Measurements from ENCODE around the gene AP3B2.

The AP3B2 gene

GRCh38 chr15:82689147-82689546 lies 20.5 kb downstream of the AP3B2 start:
- no peak for DNase-seq

DNA sequence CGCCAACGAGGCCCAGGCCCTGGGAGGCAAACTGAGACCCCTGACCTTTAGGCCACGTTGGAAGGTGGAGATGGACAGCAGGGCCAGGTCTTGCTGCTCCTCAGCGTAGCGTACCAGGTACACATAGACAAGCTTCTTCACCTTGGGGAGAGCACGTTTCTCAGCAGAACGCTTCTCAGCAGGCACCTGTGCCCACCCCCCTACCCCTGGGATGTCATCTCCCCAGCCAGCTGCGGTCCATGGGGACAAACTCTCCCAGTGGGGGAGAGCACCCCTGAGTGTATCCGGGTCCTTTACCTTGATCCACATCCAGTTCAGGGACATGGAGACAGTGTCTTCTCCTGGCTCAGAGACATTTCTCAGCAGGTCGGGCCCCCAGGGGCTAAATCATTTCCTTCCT lies 21.0 kb downstream of the AP3B2 start:
- DNase-seq = no peak

DNA sequence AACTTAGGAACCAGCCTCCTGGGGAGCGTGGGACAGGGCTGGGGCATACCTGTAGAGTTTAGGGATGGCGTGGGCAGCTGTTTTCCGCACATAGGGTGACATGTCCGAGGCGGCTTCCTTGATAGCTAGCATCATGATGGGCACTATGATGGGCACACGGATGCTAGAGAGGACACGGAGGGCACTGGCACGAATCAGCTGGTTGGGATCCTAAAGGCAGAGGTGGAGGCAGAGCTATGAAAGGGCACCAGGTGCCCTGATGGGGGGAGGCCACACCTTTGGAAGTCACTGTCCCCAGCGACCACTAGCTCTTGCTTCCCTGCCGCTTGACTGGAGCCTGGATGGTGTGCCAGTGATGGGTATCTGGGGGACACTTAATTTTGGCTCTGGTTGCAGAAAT lies 28.3 kb downstream of the AP3B2 start:
- no peak for DNase-seq

GRCh38 chr15:82680200-82681102 lies 29.2 kb downstream of the AP3B2 start:
- DNase-seq = no peak

DNA sequence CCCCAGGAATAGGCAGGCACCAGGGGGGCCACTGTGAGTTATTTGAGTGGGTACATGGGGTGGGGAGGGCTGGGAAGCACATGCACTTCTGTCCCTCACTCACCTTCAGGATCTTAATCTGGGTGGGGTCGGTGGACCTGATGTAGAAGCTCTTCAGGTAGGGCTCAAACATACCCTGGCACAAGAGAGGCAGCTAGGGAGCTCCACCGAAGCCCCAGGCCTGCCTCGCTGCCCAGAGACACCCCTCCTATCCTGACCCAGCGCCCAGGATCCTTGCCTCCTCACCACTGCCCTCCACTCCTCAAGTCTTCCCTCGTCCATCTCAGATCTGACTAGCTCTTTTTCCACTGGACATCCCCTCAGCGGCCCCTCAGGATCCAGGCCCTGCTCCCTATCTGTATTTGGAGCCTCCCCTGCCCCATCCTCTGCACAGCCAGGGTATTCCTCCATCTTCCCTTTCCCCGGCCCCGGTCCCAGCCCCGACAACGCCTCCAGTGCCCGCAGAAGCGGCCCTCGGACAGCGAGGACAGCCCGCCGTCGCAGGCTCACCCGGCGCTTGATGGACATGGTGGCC lies 30.0 kb downstream of the AP3B2 start:
- no peak for DNase-seq

DNA sequence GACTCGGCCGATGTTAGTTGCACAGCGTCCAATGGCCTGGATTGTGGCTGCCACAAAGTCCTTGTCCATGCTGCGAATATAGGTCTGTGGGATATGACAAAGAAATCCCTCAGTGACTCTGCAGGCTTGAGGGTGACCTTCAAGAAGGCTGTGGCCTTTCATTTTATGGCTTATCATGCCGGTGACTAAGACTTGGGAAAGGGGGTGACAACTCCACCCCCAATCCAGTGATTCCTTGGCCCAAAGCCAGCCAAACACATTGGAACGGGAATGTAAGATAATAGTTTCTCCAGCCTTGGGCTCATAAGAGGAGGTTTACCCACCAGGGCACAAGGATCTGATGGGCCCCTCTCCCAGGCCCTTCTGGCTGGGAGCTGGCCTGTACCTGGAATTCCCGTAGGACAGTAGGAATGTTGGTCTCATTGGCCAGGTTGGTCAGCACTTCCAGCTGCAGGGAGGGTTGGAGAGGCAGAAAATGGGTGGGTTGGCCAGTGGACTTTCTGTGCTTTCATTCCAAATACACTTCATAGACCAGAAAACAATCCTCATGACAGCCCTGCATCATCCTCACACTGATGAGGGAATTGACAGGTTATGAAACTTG lies 31.9 kb downstream of the AP3B2 start:
- DNase-seq = no peak

GRCh38 chr15:82674873-82675272 lies 34.8 kb downstream of the AP3B2 start:
- DNase-seq = no peak

- DNase-seq = no peak
Measured at GRCh38 chr15:82670699-82671098, 39.0 kb downstream of the AP3B2 start.

DNA sequence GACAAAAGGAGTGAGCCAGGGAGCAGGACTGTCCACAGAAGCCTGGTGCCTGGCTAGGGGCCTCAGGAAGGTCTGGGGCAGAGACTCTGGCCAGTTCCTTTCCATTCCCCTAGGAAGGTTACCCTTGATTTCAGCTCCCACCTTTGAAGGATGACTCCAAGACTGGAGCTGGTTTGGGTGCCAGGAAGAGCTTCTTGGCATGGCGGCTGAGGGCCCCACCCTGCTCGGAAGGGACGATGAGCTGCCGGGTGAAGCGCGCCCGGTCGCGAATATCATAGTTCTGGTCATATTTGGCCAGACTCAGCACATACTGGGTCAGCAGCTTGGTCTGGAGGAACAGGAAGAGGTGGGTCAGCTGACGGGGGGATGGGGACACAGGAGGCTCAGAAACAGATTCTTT lies 43.1 kb downstream of the AP3B2 start:
- DNase-seq = no peak

DNA sequence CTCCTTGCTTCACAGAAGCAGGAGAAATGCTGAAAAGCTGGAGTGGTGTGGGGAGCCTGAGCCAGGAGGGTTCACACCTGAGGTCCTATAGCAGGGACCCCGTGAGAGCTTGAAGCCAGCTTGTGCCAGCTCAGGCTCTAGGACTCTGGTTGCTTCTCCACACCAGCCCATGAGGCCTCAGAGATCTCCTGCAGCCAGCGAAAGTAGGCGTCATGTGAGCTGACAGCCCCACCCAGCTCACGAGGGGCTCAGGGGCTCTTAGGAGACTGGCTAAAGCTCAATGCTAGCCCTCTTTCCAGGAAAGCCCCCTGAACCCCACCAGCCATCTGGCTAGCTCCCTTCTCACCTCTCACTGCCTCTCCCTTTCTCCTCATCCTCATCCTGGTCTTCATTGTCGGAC lies 45.7 kb downstream of the AP3B2 start:
- no peak for DNase-seq

GRCh38 chr15:82663186-82663600 lies 46.5 kb downstream of the AP3B2 start:
- DNase-seq = no peak

GRCh38 chr15:82662641-82663040 lies 47.0 kb downstream of the AP3B2 start:
- no peak for DNase-seq

GRCh38 chr15:82660378-82660777 lies 49.3 kb downstream of the AP3B2 start:
- DNase-seq = no peak

DNA sequence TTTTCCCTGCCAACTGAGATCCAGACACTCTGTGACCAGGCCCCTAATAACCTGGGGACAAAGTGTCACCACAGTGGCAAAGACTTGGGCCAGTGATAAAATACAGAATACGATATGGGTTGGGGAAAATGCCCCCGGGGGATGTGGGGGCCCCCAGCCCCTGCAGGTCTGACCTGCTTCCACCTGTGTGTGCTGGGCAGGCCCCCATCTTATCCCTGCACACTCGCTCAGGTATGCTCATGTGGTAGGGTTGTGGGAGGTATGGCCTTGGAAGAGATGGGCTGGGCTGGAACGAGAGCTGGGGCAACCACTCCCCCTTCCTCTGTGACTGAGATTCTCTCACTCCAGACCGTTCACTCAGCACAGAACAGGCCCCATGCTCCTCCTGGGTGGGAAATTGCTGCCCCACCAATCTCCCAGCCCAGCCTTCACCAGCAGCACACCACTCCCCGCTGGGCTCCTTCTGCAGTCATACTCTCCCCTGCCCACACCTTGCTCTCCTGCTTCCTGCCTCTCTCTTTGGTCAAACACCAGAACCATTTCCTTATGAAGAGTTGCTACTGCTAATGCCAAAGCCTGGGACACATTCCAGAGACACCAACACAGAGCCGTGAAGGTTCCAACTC lies 52.9 kb downstream of the AP3B2 start:
- DNase-seq = no peak

- DNase-seq = no peak
Measured at GRCh38 chr15:82655606-82656005, 54.1 kb downstream of the AP3B2 start.

DNA sequence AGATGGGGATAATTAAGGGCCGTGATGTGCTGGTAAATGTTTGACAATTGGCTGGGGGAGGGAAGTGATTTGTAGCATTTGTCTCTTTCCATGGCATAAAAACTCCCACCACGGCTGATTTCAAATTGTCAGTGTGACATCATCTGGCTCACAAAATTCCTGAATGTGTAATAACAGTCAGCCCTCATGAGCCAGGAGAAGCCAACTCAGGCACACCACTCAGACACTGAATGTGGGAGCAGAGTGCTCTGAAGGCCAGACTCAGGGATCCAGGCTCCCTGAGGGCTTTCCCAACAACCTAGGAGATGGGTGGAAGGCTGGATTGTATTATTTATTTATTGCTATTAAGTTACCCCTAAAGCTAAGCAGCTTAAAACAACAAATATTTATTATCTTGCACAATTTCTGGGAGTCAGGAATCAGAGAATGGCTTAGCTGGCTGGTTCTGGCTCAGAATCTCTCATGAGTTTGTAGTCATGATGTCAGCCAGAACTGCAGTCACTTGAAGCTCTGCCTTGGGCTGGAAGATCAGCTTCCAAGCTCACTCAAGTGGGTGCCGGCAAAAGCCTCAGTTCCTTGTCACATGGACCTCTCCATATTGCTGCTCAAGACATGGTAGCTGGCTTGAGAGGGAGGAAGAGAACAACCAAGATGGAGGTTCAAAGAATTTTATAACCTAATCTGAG lies 56.0 kb downstream of the AP3B2 start:
- DNase-seq = no peak

GRCh38 chr15:82651708-82652107 lies 58.0 kb downstream of the AP3B2 start:
- no peak for DNase-seq

- DNase-seq = peak; percentile 77
Measured at GRCh38 chr15:82650046-82650670, 59.5 kb downstream of the AP3B2 start.

DNA sequence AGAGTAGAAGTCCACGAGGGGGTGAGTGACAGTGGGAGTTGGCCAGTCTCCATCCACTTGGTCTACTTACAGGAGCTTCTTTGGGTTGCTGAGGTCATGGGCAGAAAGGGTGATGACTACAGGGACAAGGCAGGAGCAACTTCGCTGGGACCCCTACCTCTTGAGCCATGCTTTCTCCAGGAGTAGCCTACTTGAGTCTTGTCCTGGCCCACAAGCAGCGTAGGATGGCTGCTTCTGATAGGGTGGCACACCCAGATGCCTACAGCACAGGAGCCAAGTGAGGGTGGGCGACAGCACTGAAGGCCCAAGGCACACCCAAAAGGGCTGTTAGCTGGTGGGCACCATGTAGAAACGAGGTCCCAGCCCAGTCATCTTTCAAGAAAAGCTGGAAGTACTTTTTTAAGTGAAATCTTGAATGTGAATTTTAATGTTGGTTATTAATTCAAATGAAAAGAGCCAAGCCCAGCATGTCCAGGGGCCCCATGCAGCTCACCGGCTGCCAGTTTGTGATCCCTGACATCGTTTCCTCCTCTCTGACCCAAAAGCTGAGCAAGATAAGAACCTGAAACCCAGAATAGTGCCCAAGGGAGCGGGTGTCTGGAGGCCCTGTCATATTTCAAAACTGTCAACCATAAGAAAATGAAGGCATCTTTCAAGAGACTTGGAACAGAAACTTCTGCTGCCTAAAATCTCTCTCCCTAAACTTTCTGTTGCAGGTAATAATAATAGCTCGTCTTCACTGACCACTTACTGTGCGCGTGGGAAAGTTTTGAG lies 60.3 kb downstream of the AP3B2 start:
- DNase-seq = peak; percentile 7

- DNase-seq = peak; percentile 18
Measured at GRCh38 chr15:82648257-82649103, 61.2 kb downstream of the AP3B2 start.

DNA sequence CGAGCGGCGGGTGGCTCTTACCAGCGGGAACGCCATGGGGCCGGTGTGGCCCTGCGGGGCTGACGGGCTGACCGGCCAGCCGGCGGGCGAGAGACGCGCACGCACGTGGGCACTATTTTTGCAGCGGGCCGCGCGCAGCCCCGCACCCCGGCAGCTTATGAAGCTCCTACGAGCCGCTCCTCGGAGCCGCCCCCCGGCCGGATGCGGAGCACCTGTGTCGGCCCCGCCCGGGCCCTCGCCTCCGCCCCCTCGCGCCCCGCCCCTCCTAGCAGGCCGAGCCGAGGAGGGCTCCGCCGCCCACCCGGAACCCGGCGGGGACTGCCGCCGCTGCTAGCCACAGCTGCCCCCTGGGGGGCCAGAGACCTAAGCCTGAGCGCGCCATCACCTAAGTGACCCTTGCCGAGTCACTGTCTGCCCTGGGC lies 61.8 kb downstream of the AP3B2 start:
- DNase-seq = no peak
